ENCODE data around the gene CETN3. TPM values are rescaled to one million over a fixed set of nuclear protein-coding genes. Genes with fewer than 3 reads are reported as not detected.
"Not testable (repeated sequence)": the region's sequence is repeated elsewhere in the genome, so short reads cannot be mapped to it uniquely, and the experiment has no call there.

CETN3 gene
- total RNA-seq, 3 donors from 2014 or later, result 28.4 to 33.6 (median 32.4) TPM

- Mint-ChIP-seq H3K4me3 (no peak overlapping the region), H3K36me3 (ENCODE audit: insufficient read depth) (peaks cover 18% of the 10 kb centered on the region), H3K27me3 (ENCODE audit: low read depth) (no peaks in the 10 kb centered on the region), H3K9me3 (no peaks in the 10 kb centered on the region), H3K4me1 (ENCODE audit: low read depth) (no peaks in the 10 kb centered on the region)
- no peak for DNase-seq
- no peak for ATAC-seq
Observed at GRCh38 chr5:90398726-90399125, 10.8 kb downstream of the CETN3 start.

DNA sequence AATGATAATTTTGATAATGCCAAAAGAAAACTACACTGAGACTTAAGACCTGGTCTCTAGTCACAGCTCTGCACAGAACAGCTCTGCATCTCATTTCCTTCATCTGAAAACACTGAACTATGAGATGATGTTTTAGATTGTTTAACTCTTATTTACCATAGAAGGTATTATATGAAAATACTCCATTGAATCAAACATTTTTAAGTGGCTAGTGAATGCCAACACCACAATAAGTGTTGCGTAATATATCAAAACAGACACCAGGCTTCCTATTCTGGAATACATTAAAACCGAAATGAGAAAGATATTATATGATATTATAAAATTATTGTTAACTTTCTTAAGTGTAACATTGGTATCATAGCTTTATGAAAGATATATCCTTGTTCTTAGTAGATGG is 14.6 kb downstream of the CETN3 start:
- H3K4me3 Mint-ChIP-seq, result no peak overlapping the region
- H3K4me1 Mint-ChIP-seq (ENCODE audit: low read depth), result no peaks in the 10 kb centered on the region
- DNase-seq (no peak), ATAC-seq (no peak)
- H3K9me3 Mint-ChIP-seq, result no peaks in the 10 kb centered on the region
- H3K36me3 Mint-ChIP-seq (ENCODE audit: insufficient read depth), result peaks cover 29% of the 10 kb centered on the region
- no peaks in the 10 kb centered on the region for H3K27me3 Mint-ChIP-seq (ENCODE audit: low read depth)

GRCh38 chr5:90390928-90391327 is 18.6 kb downstream of the CETN3 start:
- H3K4me3 Mint-ChIP-seq, result no peak overlapping the region
- DNase-seq, result no peak
- no peaks in the 10 kb centered on the region for H3K4me1 Mint-ChIP-seq (ENCODE audit: low read depth)
- no peak for ATAC-seq
- H3K9me3 Mint-ChIP-seq, result no peaks in the 10 kb centered on the region
- H3K27me3 Mint-ChIP-seq (ENCODE audit: low read depth), result no peaks in the 10 kb centered on the region
- peaks cover 15% of the 10 kb centered on the region for H3K36me3 Mint-ChIP-seq (ENCODE audit: insufficient read depth)

- peaks cover 15% of the 10 kb centered on the region for H3K36me3 Mint-ChIP-seq (ENCODE audit: insufficient read depth)
- H3K4me1 Mint-ChIP-seq (ENCODE audit: low read depth), result no peaks in the 10 kb centered on the region
- H3K4me3 Mint-ChIP-seq, result no peak overlapping the region
- no peak for ATAC-seq
- no peak for DNase-seq
- no peaks in the 10 kb centered on the region for H3K27me3 Mint-ChIP-seq (ENCODE audit: low read depth)
- no peaks in the 10 kb centered on the region for H3K9me3 Mint-ChIP-seq
Observed at GRCh38 chr5:90390326-90390725, 19.2 kb downstream of the CETN3 start.

DNA sequence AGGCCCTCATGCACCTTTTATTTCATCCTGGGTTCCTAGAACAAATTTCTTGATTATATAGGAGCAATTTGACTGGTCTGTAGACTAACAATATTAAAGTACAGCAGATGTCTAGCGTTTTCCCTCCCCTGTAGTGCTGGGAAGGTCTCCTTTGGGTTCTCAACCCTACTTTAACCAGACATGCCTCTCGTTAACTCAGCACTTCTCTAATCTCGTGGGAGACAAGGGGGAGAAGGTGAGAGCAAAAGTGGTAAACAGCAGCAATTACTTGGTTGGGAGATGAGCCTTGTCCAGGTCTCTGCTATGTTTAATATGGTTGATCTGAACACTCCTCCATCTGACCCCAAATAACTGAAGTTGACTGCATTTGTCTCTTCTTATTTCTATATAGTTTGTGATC is 22.0 kb downstream of the CETN3 start:
- peaks cover 3% of the 10 kb centered on the region for H3K27me3 Mint-ChIP-seq (ENCODE audit: low read depth)
- DNase-seq (no peak), ATAC-seq (no peak)
- no peak overlapping the region for H3K4me3 Mint-ChIP-seq
- H3K4me1 Mint-ChIP-seq (ENCODE audit: low read depth), result no peaks in the 10 kb centered on the region
- H3K36me3 Mint-ChIP-seq (ENCODE audit: insufficient read depth), result peaks cover 6% of the 10 kb centered on the region
- no peaks in the 10 kb centered on the region for H3K9me3 Mint-ChIP-seq

DNA sequence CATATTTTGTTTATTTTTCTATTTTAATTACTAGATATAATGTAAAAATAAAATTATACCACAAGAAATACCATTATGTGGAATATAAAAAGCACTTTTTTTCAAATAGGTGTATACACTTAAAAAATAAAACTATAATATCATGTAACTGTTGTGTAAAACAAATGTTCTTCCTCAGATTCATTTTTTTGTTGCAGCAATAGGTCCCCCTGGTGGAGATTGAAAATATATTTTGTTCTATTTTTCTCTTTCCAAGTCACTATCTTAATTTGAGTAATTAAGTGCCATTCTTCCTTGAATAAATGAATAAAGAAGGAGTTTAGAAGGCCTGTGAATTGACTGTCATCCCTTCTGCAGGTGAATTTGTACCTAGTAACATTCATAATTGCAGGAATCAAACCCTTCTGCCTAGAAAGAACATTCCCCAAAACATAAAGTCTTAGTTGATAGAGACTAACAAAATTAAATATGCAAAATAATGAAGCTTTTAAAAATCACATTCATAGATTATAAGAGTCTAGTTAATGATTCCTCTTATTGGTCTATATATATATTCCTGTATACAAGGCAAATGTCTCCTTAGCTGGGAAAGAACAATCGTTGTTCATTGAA is 23.4 kb downstream of the CETN3 start:
- ATAC-seq (no peak), DNase-seq (no peak)
- Mint-ChIP-seq H3K4me3 (no peak overlapping the region), H3K36me3 (ENCODE audit: insufficient read depth) (no peaks in the 10 kb centered on the region), H3K4me1 (ENCODE audit: low read depth) (no peaks in the 10 kb centered on the region), H3K27me3 (ENCODE audit: low read depth) (peaks cover 7% of the 10 kb centered on the region), H3K9me3 (no peaks in the 10 kb centered on the region)

DNA sequence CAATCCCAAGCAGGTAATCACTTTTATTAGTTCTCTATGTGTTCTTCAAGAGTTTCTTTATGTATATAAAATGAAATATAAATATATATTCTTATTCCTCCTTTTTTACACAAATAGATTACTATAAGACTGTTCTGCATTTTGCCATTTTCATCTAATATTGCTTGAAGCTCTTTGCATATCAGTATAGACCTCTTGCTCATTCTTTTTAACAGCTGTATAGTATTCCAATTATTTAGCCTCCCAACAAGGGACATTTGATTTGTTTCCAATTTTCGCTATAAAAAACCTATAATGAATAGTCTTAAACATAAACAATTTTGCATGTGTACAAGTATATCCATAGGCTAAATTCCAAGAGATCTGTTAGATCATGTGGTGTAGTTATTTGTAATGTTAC is 25.2 kb downstream of the CETN3 start:
- no peak for ATAC-seq
- Mint-ChIP-seq H3K4me3 (no peak overlapping the region), H3K36me3 (ENCODE audit: insufficient read depth) (no peaks in the 10 kb centered on the region), H3K4me1 (ENCODE audit: low read depth) (no peaks in the 10 kb centered on the region), H3K9me3 (no peaks in the 10 kb centered on the region), H3K27me3 (ENCODE audit: low read depth) (peaks cover 16% of the 10 kb centered on the region)
- DNase-seq, result no peak

DNA sequence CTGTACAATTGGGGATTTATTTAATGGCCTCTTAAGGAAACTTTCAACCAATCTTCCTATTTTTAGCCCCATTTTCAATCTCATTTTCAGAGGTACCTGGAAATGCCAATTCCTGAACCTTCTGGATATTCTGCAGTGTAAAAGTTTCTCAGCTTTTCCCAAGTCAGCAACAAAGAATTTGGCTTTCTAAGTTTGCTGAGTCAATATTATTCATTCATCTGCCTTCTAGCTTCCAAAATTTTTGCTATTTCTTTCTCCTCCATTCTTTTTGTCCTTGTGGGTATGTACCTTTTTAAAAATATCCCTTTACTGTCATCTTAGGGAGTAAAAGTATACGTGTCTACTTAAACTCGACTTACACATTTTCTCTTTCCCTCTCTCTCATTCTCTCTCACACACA is 25.7 kb downstream of the CETN3 start:
- no peak overlapping the region for H3K4me3 Mint-ChIP-seq
- H3K36me3 Mint-ChIP-seq (ENCODE audit: insufficient read depth), result no peaks in the 10 kb centered on the region
- no peak for DNase-seq
- H3K4me1 Mint-ChIP-seq (ENCODE audit: low read depth), result no peaks in the 10 kb centered on the region
- no peaks in the 10 kb centered on the region for H3K9me3 Mint-ChIP-seq
- peaks cover 17% of the 10 kb centered on the region for H3K27me3 Mint-ChIP-seq (ENCODE audit: low read depth)
- ATAC-seq, result no peak

DNA sequence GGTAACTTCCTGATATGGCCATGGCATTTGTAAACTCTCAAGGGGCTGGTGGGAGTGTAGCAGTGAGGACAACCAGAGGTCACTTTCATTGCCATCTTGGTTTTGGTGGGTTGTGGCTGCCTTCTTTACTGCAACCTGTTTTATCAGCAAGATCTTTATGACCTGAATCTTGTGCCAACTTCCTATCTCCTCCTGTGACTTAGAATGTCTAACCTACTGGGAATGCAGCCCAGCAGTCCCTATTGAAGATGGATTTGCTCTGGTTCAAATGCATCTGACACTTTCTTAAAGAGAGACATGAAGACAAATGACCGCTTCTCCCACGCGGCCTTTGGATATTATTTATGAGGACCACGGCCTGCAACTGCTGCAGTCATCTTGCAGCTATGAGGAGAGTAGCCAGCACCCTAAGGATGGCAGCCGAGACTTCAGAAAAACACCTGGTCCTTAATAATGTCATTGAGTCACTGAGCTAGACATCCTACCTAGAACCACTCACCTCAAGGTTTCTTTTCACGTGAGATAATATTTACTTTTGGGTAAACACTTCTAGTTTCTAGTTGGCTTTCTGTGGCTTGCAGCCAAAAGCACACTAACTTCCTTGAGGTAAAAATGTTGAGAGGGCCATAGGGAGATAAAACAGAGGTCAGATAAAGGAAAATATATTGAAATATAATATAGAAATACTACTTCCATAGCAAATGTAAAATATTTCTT is 28.2 kb downstream of the CETN3 start:
- no peaks in the 10 kb centered on the region for H3K9me3 Mint-ChIP-seq
- H3K4me3 Mint-ChIP-seq, result no peak overlapping the region
- H3K27me3 Mint-ChIP-seq (ENCODE audit: low read depth), result peaks cover 21% of the 10 kb centered on the region
- H3K36me3 Mint-ChIP-seq (ENCODE audit: insufficient read depth), result no peaks in the 10 kb centered on the region
- no peaks in the 10 kb centered on the region for H3K4me1 Mint-ChIP-seq (ENCODE audit: low read depth)
- DNase-seq, result no peak
- ATAC-seq, result no peak

GRCh38 chr5:90379652-90380051 is 29.9 kb downstream of the CETN3 start:
- DNase-seq, result no peak
- H3K27me3 Mint-ChIP-seq (ENCODE audit: low read depth), result peaks cover 21% of the 10 kb centered on the region
- no peaks in the 10 kb centered on the region for H3K36me3 Mint-ChIP-seq (ENCODE audit: insufficient read depth)
- no peaks in the 10 kb centered on the region for H3K4me1 Mint-ChIP-seq (ENCODE audit: low read depth)
- H3K9me3 Mint-ChIP-seq, result no peaks in the 10 kb centered on the region
- H3K4me3 Mint-ChIP-seq, result no peak overlapping the region
- ATAC-seq, result no peak

DNA sequence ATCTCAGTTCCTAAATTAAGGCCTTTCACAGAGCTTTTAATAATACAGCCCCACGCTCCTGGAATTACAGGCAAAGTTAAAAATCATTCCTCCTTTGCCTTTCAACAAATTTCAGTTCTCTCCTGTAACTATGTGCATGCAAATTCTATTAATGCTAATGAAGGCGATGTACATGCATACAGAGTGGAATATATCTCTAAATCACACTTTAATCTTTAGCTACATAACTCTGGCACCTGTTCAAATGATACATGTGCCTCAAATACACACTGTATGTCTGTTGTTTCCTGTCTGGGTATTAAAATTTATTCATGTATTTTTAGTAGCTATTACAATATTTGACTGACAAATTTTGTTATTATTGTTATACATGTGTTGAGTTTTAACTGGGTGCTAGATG is 30.8 kb downstream of the CETN3 start:
- no peak overlapping the region for H3K4me3 Mint-ChIP-seq
- H3K9me3 Mint-ChIP-seq, result no peaks in the 10 kb centered on the region
- no peak for DNase-seq
- ATAC-seq, result no peak
- no peaks in the 10 kb centered on the region for H3K4me1 Mint-ChIP-seq (ENCODE audit: low read depth)
- peaks cover 18% of the 10 kb centered on the region for H3K27me3 Mint-ChIP-seq (ENCODE audit: low read depth)
- no peaks in the 10 kb centered on the region for H3K36me3 Mint-ChIP-seq (ENCODE audit: insufficient read depth)

DNA sequence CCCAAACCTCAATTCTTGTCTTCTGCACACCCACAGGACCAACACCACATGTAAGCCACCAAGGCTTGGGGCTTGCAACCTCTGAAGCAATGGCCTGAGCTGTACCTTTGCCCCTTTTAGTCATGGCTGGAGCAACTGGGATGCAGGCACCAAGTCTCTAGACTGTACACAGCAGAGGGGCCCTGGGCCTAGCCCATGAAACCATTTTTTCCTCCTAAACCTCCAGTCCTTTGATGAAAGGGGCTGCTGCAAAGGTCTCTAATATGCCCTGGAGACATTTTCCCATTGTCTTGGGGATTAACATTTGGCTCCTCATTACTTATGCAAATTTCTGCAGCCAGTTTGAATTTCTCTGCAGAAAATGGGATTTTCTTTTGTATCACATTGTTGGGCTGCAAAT is 38.3 kb downstream of the CETN3 start:
- not testable (repeated sequence) for H3K9me3 Mint-ChIP-seq; H3K36me3 Mint-ChIP-seq (ENCODE audit: insufficient read depth); H3K4me3 Mint-ChIP-seq; H3K27me3 Mint-ChIP-seq (ENCODE audit: low read depth); DNase-seq; ATAC-seq; H3K4me1 Mint-ChIP-seq (ENCODE audit: low read depth)

DNA sequence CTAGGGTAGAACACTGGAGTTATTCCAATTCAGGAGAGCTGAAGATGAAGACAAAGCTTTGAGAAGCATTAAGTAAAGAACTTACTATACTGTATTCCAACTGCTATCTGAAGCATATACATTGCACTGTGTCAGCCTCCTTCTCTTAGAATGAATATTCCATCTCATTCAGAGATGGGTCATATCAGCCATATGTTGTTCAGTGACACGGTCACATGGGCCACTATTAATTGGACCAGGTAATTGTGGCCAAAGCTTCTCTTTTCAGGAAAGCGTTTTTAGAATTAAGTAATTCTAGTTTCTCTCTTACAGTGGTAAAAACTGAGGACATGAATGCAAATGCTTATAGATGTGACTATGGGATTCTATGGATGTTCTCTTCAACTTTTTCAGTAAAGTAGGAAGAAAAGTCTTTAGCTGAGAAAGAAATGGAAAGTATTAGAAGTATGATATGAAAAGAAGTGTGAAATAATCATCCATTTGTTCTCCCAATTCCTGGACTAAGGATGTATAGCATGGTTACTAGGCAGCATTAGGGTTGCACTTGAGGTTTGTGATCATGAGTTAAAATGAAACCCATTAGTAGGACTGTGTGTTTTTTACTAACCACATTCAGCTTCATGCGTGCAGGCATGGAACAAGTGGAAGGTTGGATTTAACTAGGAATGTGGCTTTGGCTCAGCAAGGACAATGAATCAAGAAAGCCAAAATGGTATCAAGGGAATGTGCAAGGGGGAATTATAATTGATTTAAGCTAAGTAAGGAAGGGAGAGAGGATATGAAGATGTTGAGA is 40.9 kb downstream of the CETN3 start:
- Mint-ChIP-seq H3K36me3 (ENCODE audit: insufficient read depth) (peaks cover 2% of the 10 kb centered on the region), H3K9me3 (peaks cover 7% of the 10 kb centered on the region), H3K4me3 (no peak overlapping the region), H3K27me3 (ENCODE audit: low read depth) (peaks cover 12% of the 10 kb centered on the region), H3K4me1 (ENCODE audit: low read depth) (no peaks in the 10 kb centered on the region)
- no peak for DNase-seq
- no peak for ATAC-seq

DNA sequence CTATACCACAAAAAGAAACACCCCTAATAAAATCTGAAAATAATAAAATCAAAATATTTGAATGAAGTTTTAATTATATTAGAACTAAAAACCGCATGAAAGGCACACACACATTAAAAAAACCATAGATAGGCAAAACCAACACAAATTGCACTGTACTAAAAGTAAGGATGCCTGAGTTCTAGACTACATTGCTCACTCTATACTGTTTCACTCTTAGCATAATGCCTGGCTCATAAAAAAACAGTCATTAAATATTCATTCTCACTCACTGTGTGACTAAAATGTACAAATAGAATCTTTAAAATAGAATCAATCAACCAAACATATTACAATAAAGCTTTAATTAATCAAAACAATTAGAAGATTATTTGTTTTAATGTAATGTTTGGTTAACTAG is 41.7 kb downstream of the CETN3 start:
- Mint-ChIP-seq H3K4me1 (ENCODE audit: low read depth) (no peaks in the 10 kb centered on the region), H3K36me3 (ENCODE audit: insufficient read depth) (peaks cover 2% of the 10 kb centered on the region), H3K27me3 (ENCODE audit: low read depth) (peaks cover 14% of the 10 kb centered on the region), H3K9me3 (peaks cover 7% of the 10 kb centered on the region), H3K4me3 (no peak overlapping the region)
- ATAC-seq, result no peak
- DNase-seq, result no peak

DNA sequence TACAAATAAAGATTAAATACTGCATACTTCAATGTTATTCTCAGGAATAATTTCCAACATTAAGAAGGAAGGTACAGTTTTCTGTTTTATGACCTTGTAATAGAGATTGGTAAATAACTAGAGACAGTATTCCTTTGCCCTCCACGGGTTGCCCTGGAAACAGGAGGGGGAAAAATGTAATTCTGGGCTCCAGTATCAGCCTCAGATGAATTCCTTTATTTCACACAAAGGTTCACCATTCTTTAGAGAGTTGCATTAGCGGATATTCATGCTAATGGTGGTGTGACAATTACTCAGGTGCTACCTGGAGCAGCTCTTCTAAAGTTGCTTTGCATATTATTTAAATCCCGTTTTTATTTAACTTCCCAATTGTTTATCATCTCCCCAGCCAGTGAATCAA is 42.6 kb downstream of the CETN3 start:
- Mint-ChIP-seq H3K4me3 (no peak overlapping the region), H3K36me3 (ENCODE audit: insufficient read depth) (peaks cover 2% of the 10 kb centered on the region), H3K4me1 (ENCODE audit: low read depth) (no peaks in the 10 kb centered on the region), H3K27me3 (ENCODE audit: low read depth) (peaks cover 19% of the 10 kb centered on the region), H3K9me3 (peaks cover 5% of the 10 kb centered on the region)
- ATAC-seq (no peak), DNase-seq (no peak)
